Astrocyte (in vitro differentiated cells and primary cell): ENCODE measurements around the gene IRF4. TPM values are rescaled to one million over a fixed set of nuclear protein-coding genes. Genes with fewer than 3 reads are reported as not detected.

Source experiments
- DNase-seq: peaks from one replicate; pipeline ENCODE4 v3.0.0-alpha.2; 2010; ENCODE audit warnings: low read depth
- FAIRE-seq: peaks from 2 replicates; lab custom pipeline; 2011; peaks lifted over from hg19 to GRCh38; lab: Jason Lieb, UNC
- H2AFZ ChIP-seq: 2 replicates; pipeline ENCODE4 v1.6.0; 2012; ENCODE audit warnings: low read depth, low read length, inconsistent platforms
- H3K27ac ChIP-seq: 2 replicates; pipeline ENCODE4 v1.5.1; 2011; ENCODE audit warnings: low read depth, low read length, inconsistent platforms
- H3K27me3 ChIP-seq: 2 replicates; pipeline ENCODE4 v1.6.0; 2011; ENCODE audit warnings: low read length, inconsistent platforms; ENCODE audit not compliant: insufficient read depth
- H3K36me3 ChIP-seq: 2 replicates; pipeline ENCODE4 v1.5.1; 2011; ENCODE audit warnings: low read length, inconsistent platforms; ENCODE audit not compliant: insufficient read depth
- H3K4me1 ChIP-seq: 2 replicates; pipeline ENCODE4 v1.5.1; 2011; ENCODE audit warnings: low read length, inconsistent platforms; ENCODE audit not compliant: insufficient read depth
- H3K4me2 ChIP-seq: 2 replicates; pipeline ENCODE4 v1.6.0; 2012; ENCODE audit warnings: low read length, inconsistent platforms
- H3K4me3 ChIP-seq: 2 replicates; pipeline ENCODE4 v1.5.1; 2011; ENCODE audit warnings: low read depth, mild to moderate bottlenecking, low read length, inconsistent platforms; ENCODE audit not compliant: insufficient read depth
- H3K79me2 ChIP-seq: 2 replicates; pipeline ENCODE4 v1.6.0; 2012; ENCODE audit warnings: mild to moderate bottlenecking, low read length, inconsistent platforms; ENCODE audit not compliant: insufficient read depth
- H3K9ac ChIP-seq: 2 replicates; pipeline ENCODE4 v1.6.0; 2012; ENCODE audit warnings: mild to moderate bottlenecking, low read length, inconsistent platforms
- H3K9me3 ChIP-seq: 2 replicates; pipeline ENCODE4 v1.5.1; 2012; ENCODE audit warnings: low read depth, mild to moderate bottlenecking, low read length, inconsistent platforms; ENCODE audit not compliant: insufficient read depth
- H4K20me1 ChIP-seq: 2 replicates; pipeline ENCODE4 v1.6.0; 2012; ENCODE audit warnings: low read length, inconsistent platforms; ENCODE audit not compliant: insufficient read depth
- H3K27ac Mint-ChIP-seq: one replicate; pipeline ENCODE4 v1.8.0; 2021; ENCODE audit warnings: mild to moderate bottlenecking, mixed read lengths; ENCODE audit not compliant: unreplicated experiment
- H3K27me3 Mint-ChIP-seq: one replicate; pipeline ENCODE4 v1.8.0; 2021; ENCODE audit warnings: low read depth, mixed read lengths; ENCODE audit not compliant: unreplicated experiment
- H3K36me3 Mint-ChIP-seq: one replicate; pipeline ENCODE4 v1.8.0; 2021; ENCODE audit warnings: low read depth, mixed read lengths; ENCODE audit not compliant: unreplicated experiment
- H3K4me1 Mint-ChIP-seq: one replicate; pipeline ENCODE4 v1.8.0; 2021; ENCODE audit warnings: low read depth, mixed read lengths; ENCODE audit not compliant: unreplicated experiment
- H3K4me3 Mint-ChIP-seq: one replicate; pipeline ENCODE4 v1.8.0; 2021; ENCODE audit warnings: mild to moderate bottlenecking, moderate library complexity, mixed read lengths; ENCODE audit not compliant: unreplicated experiment
- H3K9me3 Mint-ChIP-seq: one replicate; pipeline ENCODE4 v1.8.0; 2021; ENCODE audit warnings: mild to moderate bottlenecking, mixed read lengths; ENCODE audit not compliant: unreplicated experiment
- CTCF ChIP-seq: IDR thresholded peaks from 2 replicates; pipeline ENCODE4 v1.5.1; 2011; ENCODE audit warnings: low read depth, mild to moderate bottlenecking, inconsistent platforms, low read length, moderate library complexity; ENCODE audit not compliant: insufficient read depth
- EZH2 ChIP-seq: IDR thresholded peaks from 2 replicates; pipeline ENCODE4 v1.6.1; 2012; ENCODE audit warnings: mild to moderate bottlenecking, low read length, inconsistent platforms; ENCODE audit not compliant: insufficient read depth
- total RNA-seq: library from RNA; stranded (reverse); gene quantifications from 2 replicates; pipeline ENCODE4 v1.2.1, GENCODE V29; 2021

The IRF4 gene
- total RNA-seq, 1 donor from 2014 or later, result 0.30 TPM

GRCh38 chr6:367891-368630, 23.5 kb upstream of the IRF4 start:
- Histone ChIP-seq H3K79me2 (no peaks in the 10 kb centered on the region), H2AFZ (no peak overlapping the region), H4K20me1 (no peaks in the 10 kb centered on the region), H3K27me3 (peaks cover 8% of the 10 kb centered on the region), H3K36me3 (no peaks in the 10 kb centered on the region), H3K27ac (no peak overlapping the region), H3K4me3 (no peak overlapping the region), H3K9ac (no peak overlapping the region), H3K9me3 (peaks cover 9% of the 10 kb centered on the region), H3K4me1 (no peaks in the 10 kb centered on the region), H3K4me2 (no peak overlapping the region)
- H3K36me3 Mint-ChIP-seq, result no peaks in the 10 kb centered on the region
- H3K27ac Mint-ChIP-seq, result no peak overlapping the region
- peaks cover 18% of the 10 kb centered on the region for H3K27me3 Mint-ChIP-seq
- DNase-seq, result no peak
- FAIRE-seq, result no peak
- no peaks in the 10 kb centered on the region for H3K4me1 Mint-ChIP-seq
- TF ChIP-seq EZH2, result no peak
- TF ChIP-seq CTCF, result no peak
- peaks cover 18% of the 10 kb centered on the region for H3K9me3 Mint-ChIP-seq
- H3K4me3 Mint-ChIP-seq, result no peak overlapping the region

GRCh38 chr6:369559-370431, 21.8 kb upstream of the IRF4 start:
- Mint-ChIP-seq H3K27ac (no peak overlapping the region), H3K4me3 (no peak overlapping the region), H3K4me1 (no peaks in the 10 kb centered on the region), H3K9me3 (peaks cover 10% of the 10 kb centered on the region), H3K27me3 (peaks cover 33% of the 10 kb centered on the region), H3K36me3 (no peaks in the 10 kb centered on the region)
- DNase-seq (no peak), FAIRE-seq (no peak)
- H3K27me3 ChIP-seq, result peaks cover 19% of the 10 kb centered on the region
- H3K4me3 ChIP-seq, result no peak overlapping the region
- H3K9ac ChIP-seq, result no peak overlapping the region
- no peak overlapping the region for H3K4me2 ChIP-seq
- H2AFZ ChIP-seq, result no peak overlapping the region
- H3K9me3 ChIP-seq, result peaks cover 9% of the 10 kb centered on the region
- no peaks in the 10 kb centered on the region for H3K4me1 ChIP-seq
- no peaks in the 10 kb centered on the region for H3K36me3 ChIP-seq
- H3K79me2 ChIP-seq, result no peaks in the 10 kb centered on the region
- no peak overlapping the region for H3K27ac ChIP-seq
- TF ChIP-seq CTCF (no peak), EZH2 (no peak)
- no peaks in the 10 kb centered on the region for H4K20me1 ChIP-seq
